Left renal cortex interstitium (tissue), 4 donors: Measurements from ENCODE around the gene DNAL4. TPM values are rescaled to one million over a fixed set of nuclear protein-coding genes. Genes with fewer than 3 reads are reported as not detected.

Experiments used
- DNase-seq, 4 donors: peaks; one replicate each; pipeline ENCODE4 v3.0.0-alpha.2; 2013; ENCODE audit warnings: low read depth in 4 of 4, low spot score in 2 of 4, missing footprints in 1 of 4
- polyA plus RNA-seq, 4 donors: library from polyadenylated mRNA; unstranded; fragments of 120-200 nt; gene quantifications; one replicate each; pipeline ENCODE4 v1.2.1, GENCODE V29; 2013; ENCODE audit not compliant: insufficient read length in 4 of 4

Gene DNAL4
- polyA plus RNA-seq: 10 to 100 TPM; 34.3 to 43.5 (median 39.8) TPM

DNA sequence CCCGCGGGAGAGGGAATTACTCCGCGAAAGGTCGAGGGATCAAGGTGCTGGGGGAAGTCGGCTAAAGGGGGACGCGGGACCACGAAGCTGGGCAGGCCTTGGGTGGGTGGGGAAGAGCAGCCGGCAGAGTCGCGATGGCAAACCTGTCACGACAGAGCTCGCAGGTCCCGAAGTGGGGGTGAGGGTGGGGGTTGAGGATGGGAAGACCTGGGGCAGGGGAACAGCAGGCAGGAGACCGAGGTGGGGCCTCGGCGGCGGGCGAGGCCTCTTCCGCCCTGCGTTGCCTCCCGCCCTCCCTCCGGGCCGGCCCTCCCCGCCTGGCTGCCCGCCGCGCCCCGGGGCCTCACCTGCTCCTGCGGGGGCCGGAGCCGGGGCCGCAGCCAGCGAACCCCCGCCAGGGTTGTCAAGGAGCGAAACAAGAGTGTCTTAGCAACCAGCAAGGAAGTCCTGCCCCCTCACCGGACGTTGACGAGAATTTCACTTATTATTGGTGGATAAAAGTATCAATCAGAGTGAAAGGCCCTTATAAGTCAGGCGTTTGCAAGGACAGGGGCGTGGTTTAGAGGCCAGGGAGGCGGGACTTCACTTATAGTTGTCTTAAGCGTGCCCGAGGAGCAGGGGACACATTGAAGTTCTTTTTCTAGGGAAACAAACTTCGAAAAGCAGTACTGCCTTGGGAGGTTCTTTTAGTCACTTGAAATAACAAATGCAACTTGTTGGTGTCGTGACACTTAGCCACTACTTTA lies at the start of gene DNAL4:
TSS of gene DNAL4 (minus strand) at position 423 of the 746 bp plus-strand sequence. CDS start 11,412 bp downstream, outside the sequence.
- peak; percentile 92 to 99 (median 94) for DNase-seq

DNA sequence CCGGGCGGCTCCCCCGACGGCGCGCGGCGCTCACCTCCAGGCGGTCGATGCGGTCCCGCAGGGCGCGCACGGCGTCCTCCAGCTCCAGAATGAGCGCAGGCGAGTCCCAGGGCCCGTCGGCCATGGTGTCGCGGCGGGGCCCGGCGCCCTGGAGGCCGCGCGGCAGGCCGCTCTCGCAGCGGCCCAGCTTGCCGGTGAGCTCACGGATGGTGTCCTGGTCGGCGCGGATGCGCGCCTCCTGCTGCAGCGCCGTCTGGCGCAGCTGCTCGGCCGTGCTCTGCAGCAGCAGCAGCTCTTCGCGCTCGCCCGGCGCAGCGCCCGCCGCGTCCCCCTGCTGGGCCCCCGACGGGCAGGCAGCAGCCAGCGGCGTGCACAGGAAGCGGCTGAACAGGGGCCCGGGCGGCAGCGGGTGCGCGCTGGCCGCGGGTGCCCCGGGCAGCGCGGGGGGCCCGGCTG lies 49.3 kb upstream of the DNAL4 start:
- DNase-seq: peak in 3 of 4 donors; percentile 50 to 53 (median 51)

- no peak for DNase-seq
Observed at GRCh38 chr22:38842512-38843200, 48.7 kb upstream of the DNAL4 start.

GRCh38 chr22:38841635-38842034 lies 47.7 kb upstream of the DNAL4 start:
- no peak for DNase-seq

DNA sequence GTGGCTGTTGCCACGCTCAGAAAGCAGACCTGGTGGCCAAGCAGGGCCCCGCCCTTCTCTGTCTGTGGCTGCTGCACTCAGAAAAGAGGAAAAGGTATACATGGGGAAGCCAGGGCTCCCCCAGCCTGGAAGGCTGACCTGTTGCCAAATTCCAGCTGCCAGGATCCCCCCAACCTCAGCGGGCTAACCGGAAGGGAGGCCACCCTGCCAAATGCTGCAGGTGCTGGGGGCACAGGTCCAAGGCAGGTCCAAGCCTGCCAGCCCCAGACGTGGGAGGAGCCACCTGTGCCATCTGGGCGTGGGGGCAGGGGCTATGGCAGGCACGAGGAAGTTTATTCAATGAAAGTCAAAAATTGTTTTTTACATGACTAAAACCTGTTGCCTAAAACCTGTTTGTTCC lies 47.3 kb upstream of the DNAL4 start:
- DNase-seq: no peak

DNA sequence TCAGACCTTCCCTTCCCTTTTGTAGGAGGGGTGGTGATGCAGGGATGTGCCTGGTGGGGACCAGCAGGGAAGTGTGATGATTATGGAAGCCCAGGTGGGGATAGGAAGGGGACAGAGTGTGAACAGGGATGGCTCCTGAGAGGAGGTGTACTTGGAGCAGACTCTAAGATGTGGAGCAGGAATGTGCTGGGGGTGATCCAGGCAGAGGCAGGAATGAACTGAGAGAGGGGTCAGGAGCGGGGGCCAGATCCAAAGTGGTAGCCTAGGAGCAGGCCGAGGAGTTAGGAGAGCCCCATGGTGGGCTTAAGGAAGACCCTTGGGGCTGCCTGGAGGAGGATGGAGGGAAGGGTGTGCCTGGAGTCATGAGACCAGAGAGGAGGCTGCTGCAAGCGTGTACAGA lies 46.2 kb upstream of the DNAL4 start:
- DNase-seq: no peak

DNA sequence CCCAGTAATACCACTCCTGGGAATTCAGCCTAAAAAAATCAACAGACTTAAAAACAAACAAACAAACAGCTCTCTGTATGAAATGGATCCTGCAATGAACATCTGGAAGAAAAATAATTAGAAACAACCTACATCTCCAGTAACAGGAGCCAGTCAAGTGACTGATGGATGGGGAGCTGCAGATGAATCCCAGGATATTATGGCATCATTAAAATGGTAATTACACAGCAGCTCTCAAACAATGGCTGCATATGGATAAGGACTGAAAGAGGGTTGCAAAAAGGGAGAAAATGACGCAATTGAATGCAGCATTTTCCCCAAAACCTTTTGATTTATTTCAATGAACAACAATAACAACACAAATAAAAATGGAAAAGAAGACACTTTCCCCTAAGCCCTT lies 45.7 kb upstream of the DNAL4 start:
- DNase-seq: no peak

GRCh38 chr22:38837414-38837928 lies 43.5 kb upstream of the DNAL4 start:
- DNase-seq: no peak

- no peak for DNase-seq
Observed at GRCh38 chr22:38835888-38836301, 42.0 kb upstream of the DNAL4 start.

DNA sequence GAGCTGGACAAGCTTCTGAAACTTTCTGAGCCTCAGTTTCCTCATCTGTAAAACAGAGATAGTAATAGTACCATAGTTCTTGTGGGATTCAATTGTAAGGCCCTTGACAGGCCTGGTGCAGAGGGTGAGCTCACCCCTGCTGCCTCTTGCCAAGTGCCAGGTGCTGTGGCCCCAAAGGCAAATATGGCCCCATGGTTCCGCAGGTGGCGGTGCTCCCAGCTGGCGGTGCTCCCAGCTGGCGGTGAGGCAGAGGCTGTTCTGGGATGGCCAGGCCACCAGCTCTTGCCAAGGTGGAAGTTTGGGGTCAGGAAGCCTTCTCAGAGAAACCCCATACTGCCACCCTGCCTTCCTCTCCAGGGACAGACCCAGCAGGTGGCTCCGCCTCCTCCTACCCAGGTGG lies 41.0 kb upstream of the DNAL4 start:
- no peak for DNase-seq

GRCh38 chr22:38834215-38834953 lies 40.4 kb upstream of the DNAL4 start:
- no peak for DNase-seq

GRCh38 chr22:38833061-38833460 lies 39.1 kb upstream of the DNAL4 start:
- no peak for DNase-seq

DNA sequence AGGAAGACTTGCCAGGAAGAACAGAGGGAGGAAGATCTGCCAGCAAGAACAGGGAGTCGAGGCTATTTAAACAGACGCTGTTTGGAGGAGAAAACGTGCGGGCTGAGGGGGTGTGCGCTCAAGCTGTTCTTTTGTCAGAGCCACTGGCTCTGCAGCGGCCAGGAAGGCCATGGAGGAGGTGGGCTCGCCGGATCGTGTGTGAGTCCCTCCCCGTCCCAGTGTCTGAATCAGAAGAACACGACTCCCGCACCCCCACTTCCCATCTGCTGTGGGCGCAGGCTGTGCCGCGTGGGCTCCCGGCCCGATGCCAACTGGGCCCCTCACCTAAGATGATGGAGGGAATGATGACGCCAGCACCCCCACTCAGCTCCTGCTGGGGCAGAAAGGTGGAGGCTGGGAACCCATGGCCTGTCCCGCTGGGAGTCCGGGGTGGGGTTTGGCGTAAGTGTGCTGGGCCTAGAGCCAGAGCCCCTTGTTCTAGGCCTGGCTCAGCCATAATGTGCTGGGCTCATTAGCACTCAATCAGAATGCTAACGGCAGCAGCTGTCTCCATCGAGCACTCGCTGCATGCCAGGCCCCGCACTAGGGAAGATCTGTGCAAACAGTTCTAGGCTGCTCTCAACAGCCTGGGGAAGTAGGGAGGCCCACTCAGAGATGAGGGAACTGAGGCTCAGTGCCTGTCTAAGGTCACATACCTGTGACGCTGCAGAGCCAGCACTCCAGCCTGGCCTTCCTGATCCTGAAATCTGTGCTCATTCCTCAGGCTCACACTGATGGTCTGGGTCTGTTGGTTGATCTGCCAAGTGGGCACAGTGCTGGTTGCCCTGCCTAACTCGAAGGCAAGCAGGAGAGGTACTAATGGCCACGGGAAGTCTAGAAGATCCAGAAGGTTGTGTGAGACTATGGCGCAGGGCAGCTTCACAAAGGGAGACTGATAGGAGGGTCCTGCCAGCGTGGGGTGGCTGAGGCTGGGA lies 38.3 kb upstream of the DNAL4 start:
- DNase-seq: no peak

DNA sequence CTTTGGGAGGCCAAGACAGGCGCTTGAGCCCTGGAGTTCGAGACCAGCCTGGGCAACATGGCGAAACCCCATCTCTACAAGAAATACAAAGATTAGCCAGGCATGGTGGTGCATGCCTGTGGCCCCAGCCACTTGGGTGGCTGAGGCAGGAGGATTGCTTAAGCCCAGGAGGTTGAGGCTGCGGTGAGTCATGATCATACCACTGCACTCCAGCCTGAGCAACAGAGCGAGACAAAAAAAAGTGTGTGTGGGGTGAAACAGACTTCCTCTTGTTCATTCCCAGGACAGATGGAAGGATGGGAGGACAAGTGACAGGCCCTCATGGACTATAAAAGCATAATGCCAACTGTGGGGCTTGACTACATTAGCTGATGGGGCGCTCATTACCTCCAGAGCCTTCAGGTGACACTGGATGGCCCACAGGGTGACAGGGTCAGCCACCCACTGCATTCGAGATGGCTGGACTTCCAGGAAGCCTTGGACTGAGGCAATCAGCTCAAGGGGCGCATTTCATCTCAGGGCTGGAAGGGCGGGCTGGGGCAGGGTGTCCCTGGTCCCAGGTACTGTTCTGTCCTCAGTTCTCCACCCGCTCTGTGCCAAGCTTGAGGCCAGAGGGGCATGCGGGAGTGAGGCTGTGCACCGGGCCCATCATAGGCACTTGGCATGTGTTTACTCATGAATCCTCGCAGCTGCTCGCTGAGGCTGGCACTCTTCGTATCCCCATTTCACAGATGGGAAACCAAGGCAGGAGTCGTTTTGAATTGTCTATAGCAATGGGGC lies 37.4 kb upstream of the DNAL4 start:
- no peak for DNase-seq

- DNase-seq: no peak
Observed at GRCh38 chr22:38830845-38831108, 36.8 kb upstream of the DNAL4 start.

GRCh38 chr22:38830026-38830844 lies 36.3 kb upstream of the DNAL4 start:
- no peak for DNase-seq

- no peak for DNase-seq
Observed at GRCh38 chr22:38829485-38829884, 35.5 kb upstream of the DNAL4 start.

GRCh38 chr22:38828616-38829205 lies 34.8 kb upstream of the DNAL4 start:
- DNase-seq: no peak
